ENCODE data around the gene PIK3C2G. TPM values are rescaled to one million over a fixed set of nuclear protein-coding genes. Genes with fewer than 3 reads are reported as not detected.

PIK3C2G gene
- total RNA-seq, 2 experiments from 2014 or later, result not detected

DNA sequence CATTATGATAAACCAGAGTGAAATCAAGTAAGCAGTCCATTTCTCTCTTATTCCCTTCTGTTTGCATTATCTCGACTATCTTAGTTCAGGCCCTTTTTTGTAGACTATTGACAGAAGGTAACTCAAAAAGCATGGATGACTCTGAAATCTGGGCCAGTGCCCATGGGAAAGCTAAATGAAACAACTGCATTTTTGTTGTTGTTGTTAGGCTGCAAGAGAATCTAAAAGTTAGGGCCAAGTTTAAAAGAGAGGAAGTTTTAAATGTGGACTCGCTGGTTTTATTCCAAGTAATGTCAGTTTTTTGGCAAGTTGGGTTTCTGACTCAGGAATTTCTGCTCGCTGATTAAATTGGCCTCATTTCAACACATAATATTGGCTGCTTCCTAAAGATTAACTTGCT is 201.1 kb downstream of the PIK3C2G start:
- H3K4me1 Mint-ChIP-seq, result no peaks in the 10 kb centered on the region
- POLR2A ChIA-PET, result no interaction called here
- intact Hi-C loops (cut with DNase I, micrococcal nuclease), result no loop called here

DNA sequence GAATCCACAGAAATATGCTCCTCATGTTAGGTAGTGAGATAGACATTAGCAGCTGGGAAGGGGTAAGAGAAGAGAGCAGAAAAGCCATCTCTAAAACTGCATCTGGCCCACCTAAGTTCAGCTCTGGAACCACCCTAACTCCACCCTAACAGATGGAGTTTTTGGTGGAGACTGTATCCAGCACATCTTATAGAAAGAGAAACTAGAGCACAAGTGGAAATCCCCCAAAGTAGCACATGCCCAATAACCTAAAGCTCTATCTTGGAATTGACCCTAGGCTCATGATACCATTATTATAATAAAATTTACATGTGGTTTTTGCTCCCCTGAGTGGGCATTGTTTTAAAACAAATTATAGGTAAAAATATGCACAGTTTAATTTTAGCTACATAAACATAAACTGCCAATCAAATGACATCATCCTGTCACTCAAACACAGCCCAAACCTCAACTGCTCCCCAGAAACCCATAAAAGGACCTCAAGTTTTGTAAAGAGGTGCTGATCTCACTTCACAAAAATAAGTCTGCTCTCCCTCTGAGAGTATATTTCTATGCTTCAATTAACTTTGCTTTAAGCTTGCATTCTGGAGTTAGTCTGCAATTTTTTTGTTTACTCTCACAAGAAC is 206.4 kb downstream of the PIK3C2G start:
- Mint-ChIP-seq H3K4me3 (no peak overlapping the region), H3K27me3 (no peaks in the 10 kb centered on the region), H3K36me3 (ENCODE audit: low read depth) (no peaks in the 10 kb centered on the region), H3K9me3 (ENCODE audit: low read depth) (no peaks in the 10 kb centered on the region), H3K4me1 (no peaks in the 10 kb centered on the region), H3K27ac (no peak overlapping the region)
- no peak for DNase-seq
- intact Hi-C loops (cut with DNase I, micrococcal nuclease), result no loop called here
- ChIA-PET POLR2A (no interaction called here), CTCF (no interaction called here)
- no peak for ATAC-seq

More for the DNA sequence above, 201.1 kb downstream of the PIK3C2G start:
- DNase-seq (no peak), ATAC-seq (no peak)
- H3K9me3 Mint-ChIP-seq (ENCODE audit: low read depth), result no peaks in the 10 kb centered on the region
- no peak overlapping the region for H3K4me3 Mint-ChIP-seq
- H3K27ac Mint-ChIP-seq, result no peak overlapping the region
- CTCF ChIA-PET, result no interaction called here
- H3K27me3 Mint-ChIP-seq, result no peaks in the 10 kb centered on the region
- no peaks in the 10 kb centered on the region for H3K36me3 Mint-ChIP-seq (ENCODE audit: low read depth)

DNA sequence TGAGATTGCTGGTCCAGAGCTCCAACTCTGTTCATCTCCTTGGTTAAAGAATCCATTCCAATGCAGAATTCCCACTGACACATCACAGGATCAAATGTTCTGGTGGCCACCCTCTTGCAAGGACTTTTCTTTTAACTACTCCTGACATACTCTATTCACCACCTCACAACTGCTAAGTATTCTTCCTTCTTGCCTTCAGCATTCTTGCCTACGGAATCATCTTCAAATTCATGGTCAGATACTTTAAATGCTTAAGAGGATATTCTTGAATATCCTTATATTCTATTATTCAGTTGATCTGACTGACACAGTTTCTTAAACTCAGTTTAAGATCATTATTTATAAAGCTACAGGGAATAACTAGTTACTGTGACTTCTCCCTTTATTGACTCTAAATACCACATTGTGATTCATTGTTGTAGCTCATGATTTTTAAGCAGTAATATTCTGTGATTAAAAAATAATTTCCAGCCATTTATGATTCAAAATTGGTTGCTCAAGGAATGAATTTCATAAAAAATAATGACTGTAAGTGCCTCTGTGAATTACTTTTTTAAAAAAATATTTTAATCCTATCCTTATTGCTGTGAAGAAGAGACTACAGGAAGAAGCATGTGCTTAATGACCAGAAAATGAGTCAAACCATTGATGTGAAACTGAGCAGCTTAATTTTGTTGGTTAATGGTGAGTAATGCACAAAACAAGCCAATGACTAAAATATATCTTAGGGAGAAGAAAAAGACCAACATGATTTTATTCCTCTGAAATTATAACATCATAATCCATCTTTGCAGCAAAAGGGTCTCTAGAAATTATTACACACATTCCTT is 207.1 kb downstream of the PIK3C2G start:
- POLR2A ChIA-PET, result no interaction called here
- no peaks in the 10 kb centered on the region for H3K4me1 Mint-ChIP-seq
- H3K27ac Mint-ChIP-seq, result no peak overlapping the region
- H3K27me3 Mint-ChIP-seq, result no peaks in the 10 kb centered on the region
- CTCF ChIA-PET, result interaction anchor here (0.6 to 0.8 kb wide), 2 partner anchors 476 to 723 kb away, joined by 3 to 4 read pairs; no protein-coding TSS in a partner anchor
- no peak for ATAC-seq
- no peaks in the 10 kb centered on the region for H3K9me3 Mint-ChIP-seq (ENCODE audit: low read depth)
- DNase-seq, result no peak
- intact Hi-C loops (cut with DNase I, micrococcal nuclease), result no loop called here
- no peaks in the 10 kb centered on the region for H3K36me3 Mint-ChIP-seq (ENCODE audit: low read depth)
- no peak overlapping the region for H3K4me3 Mint-ChIP-seq

DNA sequence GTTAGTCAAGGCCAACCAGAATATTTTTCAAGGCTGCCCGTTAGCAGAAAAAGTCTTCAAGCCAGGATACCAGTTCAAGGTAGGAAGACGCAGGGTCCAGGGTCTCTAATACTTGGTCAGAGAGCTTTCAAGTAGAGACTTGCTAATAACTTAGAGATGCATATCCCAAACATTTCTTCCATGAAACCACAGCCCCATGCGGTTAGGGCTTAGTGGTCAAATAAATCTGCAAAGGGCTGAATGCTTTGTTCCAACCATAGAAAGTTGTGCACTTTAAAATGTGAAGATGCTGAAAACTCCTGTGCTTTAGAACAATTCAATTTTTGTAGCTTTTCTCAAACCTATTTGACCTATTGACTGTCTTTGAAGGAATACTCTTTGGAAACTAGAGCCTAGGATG is 208.9 kb downstream of the PIK3C2G start:
- intact Hi-C loops (cut with DNase I, micrococcal nuclease), result no loop called here
- Mint-ChIP-seq H3K27me3 (no peaks in the 10 kb centered on the region), H3K27ac (no peak overlapping the region), H3K9me3 (ENCODE audit: low read depth) (no peaks in the 10 kb centered on the region), H3K4me1 (no peaks in the 10 kb centered on the region), H3K36me3 (ENCODE audit: low read depth) (no peaks in the 10 kb centered on the region), H3K4me3 (no peak overlapping the region)
- DNase-seq (no peak), ATAC-seq (no peak)
- ChIA-PET POLR2A (no interaction called here), CTCF (no interaction called here)

DNA sequence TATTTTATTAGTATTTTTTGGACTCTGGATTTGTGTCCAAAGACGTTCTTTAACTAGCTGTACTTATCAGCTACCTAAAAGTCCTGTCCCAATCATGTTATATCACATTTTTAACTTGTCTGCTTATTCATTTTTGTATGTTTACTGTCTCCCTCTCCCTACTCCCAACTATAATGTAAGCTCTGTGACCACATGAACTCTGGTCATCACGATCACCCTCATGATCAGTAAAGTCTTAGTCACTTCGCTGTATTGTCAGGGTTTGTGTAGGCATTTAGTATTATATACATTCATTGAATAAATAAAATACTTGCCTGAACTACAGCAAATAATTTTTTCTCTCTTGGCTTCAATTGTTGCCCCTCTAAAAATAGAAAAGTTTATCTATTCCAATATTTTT is 211.0 kb downstream of the PIK3C2G start:
- ATAC-seq (no peak), DNase-seq (no peak)
- ChIA-PET CTCF (no interaction called here), POLR2A (no interaction called here)
- no peak overlapping the region for H3K4me3 Mint-ChIP-seq
- intact Hi-C loops (cut with DNase I, micrococcal nuclease), result no loop called here
- H3K9me3 Mint-ChIP-seq (ENCODE audit: low read depth), result no peaks in the 10 kb centered on the region
- H3K27me3 Mint-ChIP-seq, result no peaks in the 10 kb centered on the region
- H3K27ac Mint-ChIP-seq, result no peak overlapping the region
- no peaks in the 10 kb centered on the region for H3K4me1 Mint-ChIP-seq
- no peaks in the 10 kb centered on the region for H3K36me3 Mint-ChIP-seq (ENCODE audit: low read depth)

DNA sequence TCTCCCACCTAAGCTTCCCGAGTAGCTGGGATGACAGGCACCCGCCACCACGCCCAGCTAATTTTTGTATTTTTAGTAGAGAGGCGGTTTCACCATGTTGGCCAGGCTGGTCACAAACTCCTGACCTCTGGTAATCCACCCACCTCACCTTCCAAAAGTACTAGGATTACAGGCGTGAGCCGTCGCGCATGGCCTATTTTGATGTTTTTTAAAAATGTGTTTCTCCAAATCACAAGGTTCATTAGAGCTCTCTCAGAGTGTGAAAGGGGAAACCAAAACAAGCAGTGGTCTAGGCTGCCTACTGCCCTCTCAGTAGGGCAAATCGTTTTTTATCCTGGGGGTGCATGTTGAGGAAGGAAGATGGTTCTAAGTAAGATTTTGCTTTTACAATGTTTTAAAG is 211.5 kb downstream of the PIK3C2G start:
- Mint-ChIP-seq H3K27me3 (no peaks in the 10 kb centered on the region), H3K9me3 (ENCODE audit: low read depth) (no peaks in the 10 kb centered on the region), H3K4me1 (no peaks in the 10 kb centered on the region), H3K4me3 (no peak overlapping the region), H3K36me3 (ENCODE audit: low read depth) (no peaks in the 10 kb centered on the region), H3K27ac (no peak overlapping the region)
- no peak for ATAC-seq
- no peak for DNase-seq
- POLR2A ChIA-PET, result no interaction called here
- CTCF ChIA-PET, result no interaction called here
- intact Hi-C loops (cut with DNase I, micrococcal nuclease), result no loop called here

DNA sequence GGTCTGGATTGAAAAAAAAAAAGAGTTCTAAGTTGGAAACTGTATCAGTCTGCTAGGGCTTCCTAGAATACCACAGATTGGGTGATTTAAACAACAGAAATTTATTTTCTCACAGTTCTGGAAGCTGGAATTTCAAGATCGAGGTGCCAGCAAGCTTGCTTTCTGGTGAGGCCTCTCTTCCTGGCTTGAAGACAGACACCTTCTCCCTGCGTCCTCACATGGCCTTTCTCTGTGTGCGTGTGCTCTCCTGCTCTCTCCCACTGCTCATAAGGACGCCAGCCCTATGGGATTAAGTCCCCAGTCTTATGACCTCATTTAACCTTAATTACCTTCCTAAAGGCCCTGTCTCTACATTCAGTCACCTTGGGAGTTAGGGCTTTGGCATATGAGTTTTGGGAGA is 215.5 kb downstream of the PIK3C2G start:
- Mint-ChIP-seq H3K4me3 (no peak overlapping the region), H3K27ac (no peak overlapping the region), H3K36me3 (ENCODE audit: low read depth) (no peaks in the 10 kb centered on the region), H3K9me3 (ENCODE audit: low read depth) (no peaks in the 10 kb centered on the region), H3K27me3 (no peaks in the 10 kb centered on the region), H3K4me1 (no peaks in the 10 kb centered on the region)
- ATAC-seq (no peak), DNase-seq (no peak)
- ChIA-PET CTCF (no interaction called here), POLR2A (no interaction called here)
- intact Hi-C loops (cut with DNase I, micrococcal nuclease), result no loop called here

DNA sequence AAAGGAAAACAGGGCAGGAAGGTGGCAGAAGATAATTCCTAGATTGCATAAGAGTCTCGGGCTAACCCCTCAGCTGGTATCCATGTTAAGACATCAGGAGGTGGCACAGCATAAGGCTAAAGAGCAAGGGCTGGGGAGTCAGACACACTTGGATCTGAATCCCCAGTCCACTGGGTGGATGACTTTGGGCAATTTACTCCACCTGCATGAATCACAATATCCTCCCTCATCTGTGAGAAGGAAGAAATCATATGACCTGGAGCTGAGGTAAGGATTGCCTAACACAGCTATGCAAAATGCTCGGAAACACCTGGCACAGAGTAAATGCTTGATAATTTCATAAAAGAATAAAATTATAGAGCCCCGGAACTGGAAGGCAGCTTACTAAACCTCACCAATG is 217.9 kb downstream of the PIK3C2G start:
- ChIA-PET CTCF (no interaction called here), POLR2A (no interaction called here)
- intact Hi-C loops (cut with DNase I, micrococcal nuclease), result no loop called here
- Mint-ChIP-seq H3K36me3 (ENCODE audit: low read depth) (no peaks in the 10 kb centered on the region), H3K27me3 (no peaks in the 10 kb centered on the region), H3K9me3 (ENCODE audit: low read depth) (no peaks in the 10 kb centered on the region), H3K4me1 (no peaks in the 10 kb centered on the region), H3K27ac (no peak overlapping the region), H3K4me3 (no peak overlapping the region)
- ATAC-seq, result no peak
- no peak for DNase-seq

DNA sequence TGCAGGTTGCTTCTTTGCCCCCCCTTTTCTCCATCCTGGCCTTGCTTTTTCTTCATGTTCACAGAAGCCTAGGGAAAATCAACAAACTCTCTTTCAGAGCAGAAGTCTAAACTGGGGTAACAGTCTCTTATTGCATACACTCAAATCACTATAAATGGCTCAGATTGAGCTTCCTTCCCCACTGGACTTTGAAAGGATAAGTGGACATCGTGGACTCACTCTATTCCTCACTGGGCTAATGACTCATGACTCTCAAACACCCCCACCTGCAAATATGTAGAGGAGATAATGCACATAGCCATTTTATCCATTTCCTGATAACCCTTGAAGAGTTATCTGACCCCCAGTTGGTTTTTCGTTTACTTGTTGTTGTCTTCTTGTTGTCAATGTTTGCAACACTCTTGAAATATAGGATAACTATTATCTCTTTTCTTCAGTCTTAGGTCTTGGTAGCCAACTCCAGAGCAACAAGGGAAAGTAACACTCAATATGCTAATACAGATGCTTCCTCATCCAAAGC is 221.3 kb downstream of the PIK3C2G start:
- ChIA-PET POLR2A (no interaction called here), CTCF (no interaction called here)
- DNase-seq, result no peak

DNA sequence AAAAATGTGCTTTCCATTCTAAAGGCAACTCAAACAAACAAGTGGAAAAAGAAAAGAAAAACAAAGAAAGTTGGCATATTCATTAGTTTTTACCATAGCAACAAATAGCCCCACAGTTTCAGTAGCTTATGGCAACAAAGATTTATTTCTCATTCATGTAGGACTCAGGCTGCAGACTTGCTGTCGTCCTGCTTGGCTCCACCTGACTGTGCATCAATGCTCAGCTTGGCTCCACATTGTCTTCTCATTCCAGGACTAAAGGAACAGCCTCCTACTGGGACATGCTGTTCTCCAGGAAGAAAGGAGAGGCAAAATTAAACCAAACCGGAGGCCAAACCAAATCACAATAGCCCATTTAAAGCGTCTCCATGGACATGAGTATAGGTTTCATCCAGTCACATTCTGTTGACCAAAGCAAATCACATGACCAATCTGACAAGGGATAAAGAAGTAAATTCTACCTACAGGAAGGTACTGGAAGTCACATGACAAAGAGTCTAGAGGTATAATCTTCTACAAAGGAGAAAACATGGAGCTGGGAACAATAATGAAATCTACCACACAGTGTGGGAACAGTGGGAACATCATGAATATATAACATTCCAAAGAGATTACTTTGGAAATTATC is 222.5 kb downstream of the PIK3C2G start:
- Mint-ChIP-seq H3K4me1 (no peaks in the 10 kb centered on the region), H3K9me3 (ENCODE audit: low read depth) (peaks cover 5% of the 10 kb centered on the region), H3K4me3 (no peak overlapping the region), H3K27ac (no peak overlapping the region), H3K36me3 (ENCODE audit: low read depth) (no peaks in the 10 kb centered on the region), H3K27me3 (no peaks in the 10 kb centered on the region)
- intact Hi-C loops (cut with DNase I, micrococcal nuclease), result no loop called here
- ChIA-PET CTCF (interaction anchor here (0.7 kb wide), 1 partner anchor 30 kb away, joined by 3 read pairs; no protein-coding TSS in a partner anchor), POLR2A (no interaction called here)
- no peak for DNase-seq
- no peak for ATAC-seq

More for the DNA sequence above, 221.3 kb downstream of the PIK3C2G start:
- Mint-ChIP-seq H3K27me3 (no peaks in the 10 kb centered on the region), H3K9me3 (ENCODE audit: low read depth) (peaks cover 5% of the 10 kb centered on the region), H3K4me1 (no peaks in the 10 kb centered on the region), H3K4me3 (no peak overlapping the region), H3K27ac (no peak overlapping the region), H3K36me3 (ENCODE audit: low read depth) (no peaks in the 10 kb centered on the region)
- intact Hi-C loops (cut with DNase I, micrococcal nuclease), result no loop called here
- ATAC-seq, result no peak

DNA sequence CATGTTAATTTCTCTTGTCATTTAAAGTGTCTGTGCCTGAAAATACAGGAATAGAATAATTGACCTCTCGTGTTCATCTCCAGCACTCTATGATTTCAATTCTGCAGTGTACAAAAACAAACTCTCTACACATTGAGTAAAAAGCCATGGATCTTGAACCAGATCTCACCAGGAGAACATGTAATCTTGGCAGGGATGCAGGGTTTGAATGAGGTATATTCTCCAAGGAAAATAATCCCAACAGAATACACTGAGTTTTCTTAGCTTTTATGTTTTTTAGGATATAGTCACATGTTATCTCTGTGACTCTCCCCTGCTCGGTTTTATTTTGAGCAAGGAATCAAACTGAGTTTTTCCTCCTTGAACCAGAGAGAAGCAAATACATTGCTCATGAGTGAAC is 224.7 kb downstream of the PIK3C2G start:
- no peak overlapping the region for H3K27ac Mint-ChIP-seq
- no peak overlapping the region for H3K4me3 Mint-ChIP-seq
- no peaks in the 10 kb centered on the region for H3K36me3 Mint-ChIP-seq (ENCODE audit: low read depth)
- POLR2A ChIA-PET, result no interaction called here
- peaks cover 5% of the 10 kb centered on the region for H3K9me3 Mint-ChIP-seq (ENCODE audit: low read depth)
- no peaks in the 10 kb centered on the region for H3K27me3 Mint-ChIP-seq
- intact Hi-C loops (cut with DNase I, micrococcal nuclease), result no loop called here
- ATAC-seq (no peak), DNase-seq (no peak)
- no peaks in the 10 kb centered on the region for H3K4me1 Mint-ChIP-seq
- CTCF ChIA-PET, result no interaction called here

DNA sequence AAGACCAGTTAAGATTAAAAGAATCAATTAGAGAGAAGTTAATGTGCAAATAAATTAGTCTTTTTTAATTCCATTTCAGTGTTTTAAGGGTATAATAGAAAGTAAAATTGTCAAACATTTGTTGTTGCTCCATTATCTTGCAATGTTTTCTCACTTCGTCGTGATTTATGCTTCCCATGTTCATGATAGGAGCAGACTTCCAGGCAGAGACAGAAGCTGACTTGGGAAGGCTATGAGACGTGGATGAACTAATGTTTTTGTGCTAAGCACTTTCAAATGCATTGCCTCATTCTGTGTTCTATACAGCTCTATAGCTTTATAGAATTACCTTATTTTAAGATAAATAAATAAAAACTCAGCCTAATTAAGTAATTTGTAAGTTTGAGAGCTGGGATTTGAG is 226.2 kb downstream of the PIK3C2G start:
- H3K4me3 Mint-ChIP-seq, result no peak overlapping the region
- peaks cover 5% of the 10 kb centered on the region for H3K9me3 Mint-ChIP-seq (ENCODE audit: low read depth)
- intact Hi-C loops (cut with DNase I, micrococcal nuclease), result no loop called here
- ChIA-PET CTCF (no interaction called here), POLR2A (no interaction called here)
- no peaks in the 10 kb centered on the region for H3K36me3 Mint-ChIP-seq (ENCODE audit: low read depth)
- no peaks in the 10 kb centered on the region for H3K4me1 Mint-ChIP-seq
- ATAC-seq (no peak), DNase-seq (no peak)
- no peak overlapping the region for H3K27ac Mint-ChIP-seq
- H3K27me3 Mint-ChIP-seq, result no peaks in the 10 kb centered on the region

All from activated CD4-positive, alpha-beta T cell treated with anti-CD3 and anti-CD28 coated beads for 36 hours (primary cell).